ENCODE measurements around the gene RNF166. TPM values are rescaled to one million over a fixed set of nuclear protein-coding genes. Genes with fewer than 3 reads are reported as not detected.

The RNF166 gene
- total RNA-seq, 3 donors from 2014 or later (not counting 1 experiment from before 2014, with no cell fraction given): 459 to 712 (median 501) TPM

DNA sequence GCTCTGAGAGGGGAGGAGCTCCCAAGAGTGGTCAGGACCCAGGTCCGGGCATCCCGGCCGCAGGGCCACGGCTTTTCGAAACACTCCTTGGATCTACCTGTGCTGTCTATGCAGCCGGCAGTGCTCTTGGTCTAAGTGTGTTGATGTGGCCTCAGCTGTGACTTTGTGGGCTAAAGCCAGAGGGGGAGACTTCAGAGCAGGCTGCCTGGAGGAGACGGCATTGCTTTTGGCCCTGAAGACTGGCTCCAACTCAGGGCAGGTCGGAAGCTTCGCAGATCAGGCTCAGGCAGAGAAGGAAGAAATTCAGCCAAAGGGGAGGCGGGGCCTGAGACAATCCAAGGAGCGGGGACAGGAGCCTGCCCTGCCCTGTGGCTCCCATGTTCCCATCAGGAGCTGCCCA lies 47.4 kb upstream of the RNF166 start:
- intact Hi-C loops (cut with micrococcal nuclease): no loop called here
- H3K27me3 ChIP-seq (ENCODE audit: control insufficient read depth, insufficient read depth, low read length): no peaks in the 10 kb centered on the region
- peaks cover 20% of the 10 kb centered on the region for H3K4me1 ChIP-seq (ENCODE audit: control insufficient read depth, insufficient read depth, low read length)
- peaks cover 9 to 17% of the 10 kb centered on the region in 2 donors for H3K4me1 Mint-ChIP-seq
- TF ChIP-seq, protein P1, sequence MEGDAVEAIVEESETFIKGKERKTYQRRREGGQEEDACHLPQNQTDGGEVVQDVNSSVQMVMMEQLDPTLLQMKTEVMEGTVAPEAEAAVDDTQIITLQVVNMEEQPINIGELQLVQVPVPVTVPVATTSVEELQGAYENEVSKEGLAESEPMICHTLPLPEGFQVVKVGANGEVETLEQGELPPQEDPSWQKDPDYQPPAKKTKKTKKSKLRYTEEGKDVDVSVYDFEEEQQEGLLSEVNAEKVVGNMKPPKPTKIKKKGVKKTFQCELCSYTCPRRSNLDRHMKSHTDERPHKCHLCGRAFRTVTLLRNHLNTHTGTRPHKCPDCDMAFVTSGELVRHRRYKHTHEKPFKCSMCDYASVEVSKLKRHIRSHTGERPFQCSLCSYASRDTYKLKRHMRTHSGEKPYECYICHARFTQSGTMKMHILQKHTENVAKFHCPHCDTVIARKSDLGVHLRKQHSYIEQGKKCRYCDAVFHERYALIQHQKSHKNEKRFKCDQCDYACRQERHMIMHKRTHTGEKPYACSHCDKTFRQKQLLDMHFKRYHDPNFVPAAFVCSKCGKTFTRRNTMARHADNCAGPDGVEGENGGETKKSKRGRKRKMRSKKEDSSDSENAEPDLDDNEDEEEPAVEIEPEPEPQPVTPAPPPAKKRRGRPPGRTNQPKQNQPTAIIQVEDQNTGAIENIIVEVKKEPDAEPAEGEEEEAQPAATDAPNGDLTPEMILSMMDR (IDR thresholded peaks at IDR 0.05): no peak
- DNase-seq (no peak), ATAC-seq (no peak)
- H3K4me3 Mint-ChIP-seq: no peak overlapping the region
- no peak overlapping the region for H3K4me3 ChIP-seq (ENCODE audit: low read length)
- H3K9me3 ChIP-seq (ENCODE audit: control insufficient read depth, insufficient read depth, low read length): no peaks in the 10 kb centered on the region
- no peaks in the 10 kb centered on the region for H3K27me3 Mint-ChIP-seq (ENCODE audit: low read depth in 2 of 2)
- H3K9me3 Mint-ChIP-seq: no peaks in the 10 kb centered on the region
- no peak overlapping the region for H3K27ac ChIP-seq (ENCODE audit: low read length)
- peak overlapping the region in 1 of 2 donors; percentile 37 for H3K27ac Mint-ChIP-seq
- H3K36me3 ChIP-seq (ENCODE audit: control insufficient read depth, insufficient read depth, low read length): peaks cover 4% of the 10 kb centered on the region
- H3K36me3 Mint-ChIP-seq: no peaks in the 10 kb centered on the region
- WGBS (ENCODE audit: insufficient coverage): 90% methylated on average over 11 of the region's 11 CpGs

DNA sequence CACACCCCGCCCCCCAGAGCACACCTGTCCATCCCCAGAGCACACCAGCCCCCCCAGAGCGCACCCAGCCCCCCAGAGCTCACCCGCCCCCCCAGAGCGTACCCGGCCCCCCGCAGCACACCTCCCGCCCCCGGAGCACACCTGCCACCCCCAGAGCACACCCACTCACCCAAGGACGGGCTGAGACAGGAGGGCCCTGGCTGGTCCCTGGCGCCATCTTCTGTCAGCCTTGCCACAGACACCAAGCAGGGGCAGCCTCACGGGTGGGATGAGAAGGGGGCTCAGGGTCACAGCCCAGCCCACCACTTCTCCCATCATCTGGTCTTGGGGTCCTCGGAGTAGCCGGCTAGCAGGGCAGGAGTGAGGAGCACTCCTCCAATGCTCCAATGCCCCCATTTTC lies 47.0 kb upstream of the RNF166 start:
- Histone ChIP-seq H3K36me3 (ENCODE audit: control insufficient read depth, insufficient read depth, low read length) (peaks cover 4% of the 10 kb centered on the region), H3K9me3 (ENCODE audit: control insufficient read depth, insufficient read depth, low read length) (no peaks in the 10 kb centered on the region), H3K27ac (ENCODE audit: low read length) (no peak overlapping the region), H3K27me3 (ENCODE audit: control insufficient read depth, insufficient read depth, low read length) (no peaks in the 10 kb centered on the region), H3K4me1 (ENCODE audit: control insufficient read depth, insufficient read depth, low read length) (peaks cover 16% of the 10 kb centered on the region), H3K4me3 (ENCODE audit: low read length) (no peak overlapping the region)
- no peak for DNase-seq
- no peaks in the 10 kb centered on the region for H3K27me3 Mint-ChIP-seq (ENCODE audit: low read depth in 2 of 2)
- peak overlapping the region in 1 of 2 donors; percentile 37 for H3K27ac Mint-ChIP-seq
- 77% methylated on average over 3 of the region's 13 CpGs for WGBS (ENCODE audit: insufficient coverage)
- peaks cover 5 to 13% of the 10 kb centered on the region in 2 donors for H3K4me1 Mint-ChIP-seq
- TF ChIP-seq, protein P1 (IDR thresholded peaks at IDR 0.05): no peak
- H3K4me3 Mint-ChIP-seq: no peak overlapping the region
- ATAC-seq: no peak
- no peaks in the 10 kb centered on the region for H3K36me3 Mint-ChIP-seq
- intact Hi-C loops (cut with micrococcal nuclease): no loop called here
- H3K9me3 Mint-ChIP-seq: no peaks in the 10 kb centered on the region

DNA sequence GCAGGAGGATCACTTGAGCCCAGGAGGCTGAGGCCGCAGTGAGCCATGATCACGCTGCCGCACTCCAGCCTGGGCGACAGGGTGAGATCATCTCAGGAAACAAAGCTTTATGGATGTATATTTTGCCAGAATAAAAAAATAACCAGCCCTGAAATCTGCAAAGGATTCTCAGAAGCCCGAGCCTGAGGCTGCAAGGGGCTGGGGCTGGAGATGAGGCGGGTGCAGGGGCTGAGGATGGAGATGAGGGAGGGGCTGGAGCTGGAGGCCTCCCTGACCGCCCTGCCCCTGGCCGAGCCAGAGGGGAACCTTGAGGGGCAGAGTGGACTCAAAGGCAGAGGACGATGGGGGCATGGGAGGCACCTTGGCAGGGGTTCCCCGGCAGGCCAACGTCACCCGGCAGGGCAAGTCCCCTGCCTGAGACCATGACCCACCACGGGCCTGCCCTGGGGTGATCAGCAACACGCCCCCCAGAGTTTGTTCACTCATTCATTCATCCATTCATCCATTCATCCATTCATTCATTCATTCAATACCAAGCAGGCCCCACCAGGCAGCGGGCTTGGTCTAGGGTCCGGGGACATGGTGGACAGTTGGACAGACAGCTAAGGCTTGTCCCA lies 46.3 kb upstream of the RNF166 start:
- no peaks in the 10 kb centered on the region for H3K36me3 Mint-ChIP-seq
- Histone ChIP-seq H3K9me3 (ENCODE audit: control insufficient read depth, insufficient read depth, low read length) (no peaks in the 10 kb centered on the region), H3K4me1 (ENCODE audit: control insufficient read depth, insufficient read depth, low read length) (peaks cover 15% of the 10 kb centered on the region), H3K36me3 (ENCODE audit: control insufficient read depth, insufficient read depth, low read length) (peaks cover 8% of the 10 kb centered on the region), H3K27me3 (ENCODE audit: control insufficient read depth, insufficient read depth, low read length) (no peaks in the 10 kb centered on the region), H3K27ac (ENCODE audit: low read length) (no peak overlapping the region), H3K4me3 (ENCODE audit: low read length) (no peak overlapping the region)
- H3K4me3 Mint-ChIP-seq: no peak overlapping the region
- H3K27ac Mint-ChIP-seq: no peak overlapping the region
- WGBS (ENCODE audit: insufficient coverage): 93% methylated on average over 16 of the region's 16 CpGs
- no peak for DNase-seq
- H3K27me3 Mint-ChIP-seq (ENCODE audit: low read depth in 2 of 2): no peaks in the 10 kb centered on the region
- H3K4me1 Mint-ChIP-seq: peaks cover 4 to 7% of the 10 kb centered on the region in 2 donors
- no peak for ATAC-seq
- intact Hi-C loops (cut with micrococcal nuclease): no loop called here
- TF ChIP-seq, protein P1 (IDR thresholded peaks at IDR 0.05): no peak
- H3K9me3 Mint-ChIP-seq: no peaks in the 10 kb centered on the region

DNA sequence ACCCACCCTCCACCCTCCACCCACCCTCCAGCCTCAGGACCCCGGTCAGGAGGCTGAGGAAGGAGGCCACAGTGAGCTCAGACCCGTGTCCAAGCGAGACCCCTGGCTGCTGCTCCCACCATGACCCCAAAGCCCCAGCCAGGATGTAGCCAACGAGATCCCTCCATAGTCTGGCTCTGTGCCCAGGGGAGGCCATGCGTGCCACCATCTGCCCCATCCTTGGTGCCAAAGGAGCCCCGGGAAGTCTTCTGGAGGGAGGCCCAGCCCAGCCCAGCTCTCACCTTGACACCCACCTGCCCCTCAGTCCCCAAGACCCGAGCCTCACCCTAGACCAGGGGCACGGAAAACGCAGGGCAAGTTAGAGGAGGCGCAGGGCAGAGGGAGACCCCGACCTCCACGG lies 44.6 kb upstream of the RNF166 start:
- ATAC-seq (no peak), DNase-seq (no peak)
- Histone ChIP-seq H3K4me1 (ENCODE audit: control insufficient read depth, insufficient read depth, low read length) (peaks cover 19% of the 10 kb centered on the region), H3K27ac (ENCODE audit: low read length) (no peak overlapping the region), H3K9me3 (ENCODE audit: control insufficient read depth, insufficient read depth, low read length) (no peaks in the 10 kb centered on the region), H3K4me3 (ENCODE audit: low read length) (no peak overlapping the region), H3K27me3 (ENCODE audit: control insufficient read depth, insufficient read depth, low read length) (no peaks in the 10 kb centered on the region), H3K36me3 (ENCODE audit: control insufficient read depth, insufficient read depth, low read length) (peaks cover 8% of the 10 kb centered on the region)
- no peaks in the 10 kb centered on the region for H3K27me3 Mint-ChIP-seq (ENCODE audit: low read depth in 2 of 2)
- H3K4me3 Mint-ChIP-seq: no peak overlapping the region
- intact Hi-C loops (cut with micrococcal nuclease): no loop called here
- H3K4me1 Mint-ChIP-seq: peaks cover 7 to 17% of the 10 kb centered on the region in 2 donors
- H3K36me3 Mint-ChIP-seq: no peaks in the 10 kb centered on the region
- H3K9me3 Mint-ChIP-seq: no peaks in the 10 kb centered on the region
- TF ChIP-seq, protein P1 (IDR thresholded peaks at IDR 0.05): no peak
- no peak overlapping the region for H3K27ac Mint-ChIP-seq
- WGBS (ENCODE audit: insufficient coverage): 94% methylated on average over 12 of the region's 12 CpGs
